ENCODE measurements around the gene LSAMP.

DNA sequence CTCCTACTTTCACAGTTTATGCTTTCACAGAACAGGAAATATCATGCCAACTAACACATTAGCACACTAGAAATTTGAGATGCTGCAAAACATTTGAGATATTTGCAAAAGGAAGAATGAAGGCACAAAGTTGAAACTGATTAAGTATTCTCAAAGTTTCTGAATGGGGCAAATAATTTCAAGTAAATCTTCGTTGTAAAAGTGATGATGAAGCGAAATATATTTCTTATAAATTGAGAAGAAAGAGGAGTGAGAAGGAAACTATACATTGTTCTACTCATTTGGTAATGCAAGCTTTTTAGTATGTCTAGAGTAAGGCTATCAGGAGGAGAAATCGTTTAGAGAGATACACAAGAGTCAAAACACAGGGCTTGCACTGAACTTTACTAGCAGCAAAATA lies 24.3 kb upstream of the LSAMP start:
- TF ChIP-seq, protein P1, sequence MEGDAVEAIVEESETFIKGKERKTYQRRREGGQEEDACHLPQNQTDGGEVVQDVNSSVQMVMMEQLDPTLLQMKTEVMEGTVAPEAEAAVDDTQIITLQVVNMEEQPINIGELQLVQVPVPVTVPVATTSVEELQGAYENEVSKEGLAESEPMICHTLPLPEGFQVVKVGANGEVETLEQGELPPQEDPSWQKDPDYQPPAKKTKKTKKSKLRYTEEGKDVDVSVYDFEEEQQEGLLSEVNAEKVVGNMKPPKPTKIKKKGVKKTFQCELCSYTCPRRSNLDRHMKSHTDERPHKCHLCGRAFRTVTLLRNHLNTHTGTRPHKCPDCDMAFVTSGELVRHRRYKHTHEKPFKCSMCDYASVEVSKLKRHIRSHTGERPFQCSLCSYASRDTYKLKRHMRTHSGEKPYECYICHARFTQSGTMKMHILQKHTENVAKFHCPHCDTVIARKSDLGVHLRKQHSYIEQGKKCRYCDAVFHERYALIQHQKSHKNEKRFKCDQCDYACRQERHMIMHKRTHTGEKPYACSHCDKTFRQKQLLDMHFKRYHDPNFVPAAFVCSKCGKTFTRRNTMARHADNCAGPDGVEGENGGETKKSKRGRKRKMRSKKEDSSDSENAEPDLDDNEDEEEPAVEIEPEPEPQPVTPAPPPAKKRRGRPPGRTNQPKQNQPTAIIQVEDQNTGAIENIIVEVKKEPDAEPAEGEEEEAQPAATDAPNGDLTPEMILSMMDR (IDR thresholded peaks at IDR 0.05; ENCODE audit: low read depth, low read length), result no peak
- TF ChIP-seq EZH2phosphoT487 (IDR thresholded peaks at IDR 0.05; ENCODE audit: low read depth), result no peak
